C4-2B (cell line): ENCODE results near the gene FHL5.

ENCODE experiments used
- ZFX ChIP-seq: fragments of 450-650 bp; IDR thresholded peaks from 2 replicates; pipeline ENCODE4 v1.6.1; 2017
- TF ChIP-seq, protein P1 (sequence below): fragments of 450-650 bp; conservative IDR thresholded peaks from 2 replicates; pipeline ENCODE4 v1.5.1; 2017; ENCODE audit warnings: mild to moderate bottlenecking

DNA sequence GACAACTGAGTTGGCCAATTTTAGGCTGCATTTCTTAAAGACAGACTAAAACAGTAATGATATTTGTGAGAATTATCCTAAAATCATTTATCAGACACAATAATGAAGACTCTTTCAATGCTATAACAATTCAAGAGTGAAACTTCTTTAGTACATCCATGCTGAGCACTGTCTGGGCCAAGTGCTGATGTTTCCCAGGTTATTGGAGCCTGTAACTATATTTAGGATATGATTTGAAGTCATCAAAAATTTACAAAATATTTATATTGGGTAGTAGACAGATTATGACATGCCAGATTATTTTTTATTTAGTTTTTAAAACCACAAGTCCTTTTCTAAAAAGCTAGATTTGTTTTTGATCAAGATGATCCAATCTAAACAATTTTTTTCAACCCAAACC is 45.1 kb downstream of the FHL5 start:
- TF ChIP-seq, protein P1, sequence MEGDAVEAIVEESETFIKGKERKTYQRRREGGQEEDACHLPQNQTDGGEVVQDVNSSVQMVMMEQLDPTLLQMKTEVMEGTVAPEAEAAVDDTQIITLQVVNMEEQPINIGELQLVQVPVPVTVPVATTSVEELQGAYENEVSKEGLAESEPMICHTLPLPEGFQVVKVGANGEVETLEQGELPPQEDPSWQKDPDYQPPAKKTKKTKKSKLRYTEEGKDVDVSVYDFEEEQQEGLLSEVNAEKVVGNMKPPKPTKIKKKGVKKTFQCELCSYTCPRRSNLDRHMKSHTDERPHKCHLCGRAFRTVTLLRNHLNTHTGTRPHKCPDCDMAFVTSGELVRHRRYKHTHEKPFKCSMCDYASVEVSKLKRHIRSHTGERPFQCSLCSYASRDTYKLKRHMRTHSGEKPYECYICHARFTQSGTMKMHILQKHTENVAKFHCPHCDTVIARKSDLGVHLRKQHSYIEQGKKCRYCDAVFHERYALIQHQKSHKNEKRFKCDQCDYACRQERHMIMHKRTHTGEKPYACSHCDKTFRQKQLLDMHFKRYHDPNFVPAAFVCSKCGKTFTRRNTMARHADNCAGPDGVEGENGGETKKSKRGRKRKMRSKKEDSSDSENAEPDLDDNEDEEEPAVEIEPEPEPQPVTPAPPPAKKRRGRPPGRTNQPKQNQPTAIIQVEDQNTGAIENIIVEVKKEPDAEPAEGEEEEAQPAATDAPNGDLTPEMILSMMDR: no peak
- TF ChIP-seq ZFX: no peak
